Fibroblast of lung (primary cell): Measurements from ENCODE around the gene SLTM. TPM values are rescaled to one million over a fixed set of nuclear protein-coding genes. Genes with fewer than 3 reads are reported as not detected.

Source experiments
- DNase-seq, 2 donors: peaks; one replicate each; pipeline versions ENCODE4 v3.0.0 to v3.0.0-alpha.2; 2010; ENCODE audit warnings: low read depth in 2 of 2
- H2AFZ ChIP-seq: 2 replicates; pipeline ENCODE4 v1.5.1; 2012; ENCODE audit warnings: low read length, control low read depth, inconsistent platforms
- H3K27ac ChIP-seq: 2 replicates; pipeline ENCODE4 v1.5.1; 2011; ENCODE audit warnings: low read length, control low read depth; ENCODE audit not compliant: insufficient read depth
- H3K27me3 ChIP-seq: 2 replicates; pipeline ENCODE4 v1.5.1; 2011; ENCODE audit warnings: mild to moderate bottlenecking, low read length; ENCODE audit not compliant: control insufficient read depth, insufficient read depth
- H3K36me3 ChIP-seq: 2 replicates; pipeline ENCODE4 v1.5.1; 2011; ENCODE audit warnings: low read length; ENCODE audit not compliant: control insufficient read depth, insufficient read depth
- H3K4me1 ChIP-seq: 2 replicates; pipeline ENCODE4 v1.5.1; 2011; ENCODE audit warnings: low read length; ENCODE audit not compliant: control insufficient read depth, insufficient read depth; ENCODE audit errors: extremely low read depth
- H3K4me2 ChIP-seq: 2 replicates; pipeline ENCODE4 v1.5.1; 2011; ENCODE audit warnings: low read length, control low read depth; ENCODE audit not compliant: insufficient read depth; ENCODE audit errors: extremely low read depth
- H3K4me3 ChIP-seq, 4 experiments: fragments of 200-600 bp in 1 of 4; sonication (generic) in 1 of 4; replicated peaks in 1 of 4; 2 replicates each; pipeline ENCODE4 v1.5.1; 2011 to 2016; ENCODE audit warnings: low read length in 4 of 4, low read depth in 3 of 4, mild to moderate bottlenecking in 3 of 4, control low read depth in 2 of 4, inconsistent platforms in 1 of 4, mixed read lengths in 1 of 4; ENCODE audit not compliant: insufficient read depth in 1 of 4; ENCODE audit errors: control extremely low read depth in 1 of 4
- H3K79me2 ChIP-seq: 2 replicates; pipeline ENCODE4 v1.5.1; 2012; ENCODE audit warnings: mild to moderate bottlenecking, low read length, inconsistent platforms; ENCODE audit not compliant: control insufficient read depth, insufficient read depth
- H3K9ac ChIP-seq: 2 replicates; pipeline ENCODE4 v1.5.1; 2011; ENCODE audit warnings: mild to moderate bottlenecking, low read length, control low read depth; ENCODE audit not compliant: insufficient read depth
- H3K9me3 ChIP-seq: 2 replicates; pipeline ENCODE4 v1.5.1; 2012; ENCODE audit warnings: low read depth, low read length; ENCODE audit not compliant: control insufficient read depth, insufficient read depth
- H4K20me1 ChIP-seq: 2 replicates; pipeline ENCODE4 v1.5.1; 2011; ENCODE audit warnings: low read length; ENCODE audit not compliant: control insufficient read depth, insufficient read depth; ENCODE audit errors: extremely low read depth
- EZH2 ChIP-seq: IDR thresholded peaks from 2 replicates; pipeline ENCODE4 v1.5.1; 2012; ENCODE audit warnings: low read length, control low read depth, mild to moderate bottlenecking; ENCODE audit errors: missing control alignments
- polyA plus RNA-seq, 2 donors: library from polyadenylated mRNA; depleted of rRNA in 1 of 2; stranded (reverse) in 1 of 2; unstranded in 1 of 2; fragments of >200 nt; gene quantifications; 2 replicates each; pipeline ENCODE4 v1.2.1, GENCODE V29; 2011 to 2012; ENCODE audit warnings: missing spikeins in 1 of 2
- total RNA-seq: library from RNA; depleted of rRNA; stranded (reverse); fragments of >200 nt; gene quantifications from 2 replicates; pipeline ENCODE4 v1.2.1, GENCODE V29; 2014
- TF ChIP-seq, protein P1 (sequence below), 2 donors: IDR thresholded peaks in 1 of 2; conservative IDR thresholded peaks in 1 of 2; 1 replicate in 1 of 2; 2 replicates in 1 of 2; pipeline ENCODE4 v1.5.1; 2011 to 2012; ENCODE audit warnings: low read length in 2 of 2, control low read depth in 1 of 2, inconsistent platforms in 1 of 2, low read depth in 1 of 2, mild to moderate bottlenecking in 1 of 2

SLTM gene
- total and polyA plus RNA-seq, 2 donors (not counting 1 experiment from before 2014, with no cell fraction given): 19.3 to 67.2 TPM

DNA sequence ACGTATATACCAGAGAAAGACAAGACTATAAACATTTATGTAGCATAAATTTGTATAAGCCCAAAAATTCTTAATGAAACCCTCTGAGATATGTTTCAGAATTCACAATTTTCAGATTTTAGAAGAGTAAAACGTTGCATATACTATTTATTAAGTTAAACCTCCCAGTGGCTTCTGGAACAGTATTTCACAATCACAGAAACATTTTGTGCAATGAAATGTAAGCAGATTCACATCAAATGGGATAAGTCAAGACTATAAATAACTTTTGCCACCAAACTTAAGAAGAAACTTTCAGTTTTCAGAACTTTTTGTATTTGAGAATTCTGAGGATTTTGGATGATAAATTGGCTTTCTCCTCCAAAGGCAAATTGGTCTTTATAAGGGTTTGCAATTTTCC, 9.2 kb downstream of the SLTM start:
- H4K20me1 ChIP-seq: no peaks in the 10 kb centered on the region
- peak; percentile 13 to 84 for DNase-seq
- peak overlapping the region; percentile 40 for H3K4me2 ChIP-seq
- H3K4me1 ChIP-seq: peaks cover 14% of the 10 kb centered on the region
- H3K27ac ChIP-seq: peak overlapping the region; percentile 47
- H3K9ac ChIP-seq: no peak overlapping the region
- peak overlapping the region in 3 of 4 experiments; percentile 9 to 26 (median 20) for H3K4me3 ChIP-seq
- H3K9me3 ChIP-seq: no peaks in the 10 kb centered on the region
- H3K79me2 ChIP-seq: peaks cover 66% of the 10 kb centered on the region
- peaks cover 6% of the 10 kb centered on the region for H3K36me3 ChIP-seq
- no peak for TF ChIP-seq EZH2
- TF ChIP-seq, protein P1, sequence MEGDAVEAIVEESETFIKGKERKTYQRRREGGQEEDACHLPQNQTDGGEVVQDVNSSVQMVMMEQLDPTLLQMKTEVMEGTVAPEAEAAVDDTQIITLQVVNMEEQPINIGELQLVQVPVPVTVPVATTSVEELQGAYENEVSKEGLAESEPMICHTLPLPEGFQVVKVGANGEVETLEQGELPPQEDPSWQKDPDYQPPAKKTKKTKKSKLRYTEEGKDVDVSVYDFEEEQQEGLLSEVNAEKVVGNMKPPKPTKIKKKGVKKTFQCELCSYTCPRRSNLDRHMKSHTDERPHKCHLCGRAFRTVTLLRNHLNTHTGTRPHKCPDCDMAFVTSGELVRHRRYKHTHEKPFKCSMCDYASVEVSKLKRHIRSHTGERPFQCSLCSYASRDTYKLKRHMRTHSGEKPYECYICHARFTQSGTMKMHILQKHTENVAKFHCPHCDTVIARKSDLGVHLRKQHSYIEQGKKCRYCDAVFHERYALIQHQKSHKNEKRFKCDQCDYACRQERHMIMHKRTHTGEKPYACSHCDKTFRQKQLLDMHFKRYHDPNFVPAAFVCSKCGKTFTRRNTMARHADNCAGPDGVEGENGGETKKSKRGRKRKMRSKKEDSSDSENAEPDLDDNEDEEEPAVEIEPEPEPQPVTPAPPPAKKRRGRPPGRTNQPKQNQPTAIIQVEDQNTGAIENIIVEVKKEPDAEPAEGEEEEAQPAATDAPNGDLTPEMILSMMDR (conservative IDR thresholded peaks at IDR 0.05 in 1 of 2, IDR thresholded peaks at IDR 0.05 in 1 of 2; ENCODE audit: low read depth in 1 of 2, low read length in 2 of 2): no peak
- H2AFZ ChIP-seq: no peak overlapping the region
- H3K27me3 ChIP-seq: no peaks in the 10 kb centered on the region

DNA sequence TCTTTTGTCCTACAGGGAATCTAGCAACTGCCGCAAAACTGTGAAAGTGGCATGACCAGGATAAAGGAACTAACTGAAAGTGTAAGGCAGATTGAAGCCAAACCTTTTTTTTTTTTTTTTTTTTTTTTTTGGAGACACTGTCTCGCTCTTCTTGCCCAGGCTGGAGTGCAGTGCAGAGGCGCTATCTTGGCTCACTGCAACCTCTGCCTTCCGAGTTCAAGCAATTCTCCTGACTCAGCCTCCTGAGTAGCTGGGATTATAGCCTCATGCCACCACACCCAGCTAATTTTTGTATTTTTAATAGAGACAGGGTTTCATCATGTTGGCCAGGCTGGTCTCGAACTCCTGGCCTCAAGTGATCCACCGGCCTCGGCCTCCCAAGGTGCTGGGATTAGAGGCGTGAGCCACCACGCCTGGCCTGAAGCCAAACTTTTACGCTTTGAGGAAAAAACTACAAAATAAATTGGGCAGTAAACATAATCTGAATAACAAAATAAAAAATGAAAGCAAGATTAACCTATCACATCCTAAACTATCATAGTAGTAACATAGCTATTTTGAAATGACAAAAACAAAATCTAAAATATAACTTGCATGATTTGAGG, 9.7 kb downstream of the SLTM start:
- Histone ChIP-seq H3K4me1 (peaks cover 14% of the 10 kb centered on the region), H3K9ac (no peak overlapping the region), H3K36me3 (peaks cover 6% of the 10 kb centered on the region), H4K20me1 (no peaks in the 10 kb centered on the region), H3K79me2 (peaks cover 64% of the 10 kb centered on the region), H3K4me2 (no peak overlapping the region), H2AFZ (no peak overlapping the region), H3K9me3 (no peaks in the 10 kb centered on the region), H3K27ac (no peak overlapping the region), H3K4me3 (no peak overlapping the region), H3K27me3 (no peaks in the 10 kb centered on the region)
- TF ChIP-seq, protein P1 (conservative IDR thresholded peaks at IDR 0.05 in 1 of 2, IDR thresholded peaks at IDR 0.05 in 1 of 2; ENCODE audit: low read depth in 1 of 2, low read length in 2 of 2): no peak
- TF ChIP-seq EZH2: no peak
- DNase-seq: no peak

DNA sequence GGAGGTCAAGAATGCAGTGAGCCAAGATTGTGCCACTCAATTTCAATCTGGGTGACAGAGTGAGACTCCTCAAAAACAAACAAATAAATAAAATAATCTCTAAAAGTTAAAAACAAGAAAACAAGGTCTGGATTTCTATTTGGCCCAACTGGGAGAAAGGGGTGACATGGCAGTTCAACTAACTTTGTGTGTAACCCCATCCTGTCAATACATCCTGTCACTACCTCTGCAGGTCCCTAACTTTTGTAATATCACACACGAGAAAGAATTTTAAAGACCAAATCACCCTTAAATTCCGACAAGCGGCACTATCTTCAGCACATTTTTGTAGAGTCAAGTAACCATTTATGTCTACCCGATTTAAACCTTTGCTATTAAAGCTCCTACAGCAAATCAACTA, 10.2 kb downstream of the SLTM start:
- H3K36me3 ChIP-seq: peaks cover 6% of the 10 kb centered on the region
- peaks cover 65% of the 10 kb centered on the region for H3K79me2 ChIP-seq
- H3K4me1 ChIP-seq: peaks cover 14% of the 10 kb centered on the region
- H3K4me2 ChIP-seq: no peak overlapping the region
- H3K9me3 ChIP-seq: no peaks in the 10 kb centered on the region
- H3K4me3 ChIP-seq: no peak overlapping the region
- no peaks in the 10 kb centered on the region for H3K27me3 ChIP-seq
- H2AFZ ChIP-seq: no peak overlapping the region
- TF ChIP-seq, protein P1 (conservative IDR thresholded peaks at IDR 0.05 in 1 of 2, IDR thresholded peaks at IDR 0.05 in 1 of 2; ENCODE audit: low read depth in 1 of 2, low read length in 2 of 2): no peak
- TF ChIP-seq EZH2: no peak
- H3K9ac ChIP-seq: no peak overlapping the region
- DNase-seq: no peak
- H3K27ac ChIP-seq: peak overlapping the region; percentile 4
- H4K20me1 ChIP-seq: no peaks in the 10 kb centered on the region
